Fibroblast of skin of right biceps (primary cell): Measurements from ENCODE around the gene CEBPB.
"Not testable (repeated sequence)": the region's sequence is repeated elsewhere in the genome, so short reads cannot be mapped to it uniquely, and the experiment has no call there.

ENCODE experiments used
- DNase-seq: peaks from one replicate; pipeline ENCODE4 v3.0.0-alpha.2; 2013

The CEBPB gene

GRCh38 chr20:50170549-50171220 lies 19.9 kb upstream of the CEBPB start:
- DNase-seq = no peak

GRCh38 chr20:50172347-50173013 lies 18.1 kb upstream of the CEBPB start:
- peak; percentile 70 for DNase-seq

GRCh38 chr20:50174456-50174855 lies 16.2 kb upstream of the CEBPB start:
- DNase-seq = no peak

GRCh38 chr20:50175938-50176933 lies 14.4 kb upstream of the CEBPB start:
- no peak for DNase-seq

GRCh38 chr20:50178672-50179071 lies 12.0 kb upstream of the CEBPB start:
- DNase-seq = not testable (repeated sequence)

GRCh38 chr20:50181344-50181743 lies 9.3 kb upstream of the CEBPB start:
- DNase-seq = no peak

GRCh38 chr20:50182346-50182745 lies 8.3 kb upstream of the CEBPB start:
- DNase-seq = no peak

GRCh38 chr20:50185426-50185825 lies 5.2 kb upstream of the CEBPB start:
- DNase-seq = no peak

- DNase-seq = peak; percentile 73
Measured at GRCh38 chr20:50186151-50186885, 4.3 kb upstream of the CEBPB start.

- no peak for DNase-seq
Measured at GRCh38 chr20:50186987-50187402, 3.6 kb upstream of the CEBPB start.

- DNase-seq = peak; percentile 44
Measured at GRCh38 chr20:50187403-50188051, 3.1 kb upstream of the CEBPB start.

GRCh38 chr20:50188287-50188688 lies 2.3 kb upstream of the CEBPB start:
- DNase-seq = no peak

- no peak for DNase-seq
Measured at GRCh38 chr20:50188879-50189680, 1.6 kb upstream of the CEBPB start.

- no peak for DNase-seq
Measured at GRCh38 chr20:50189681-50190250, 864 bp upstream of the CEBPB start.

- no peak for DNase-seq
Measured at GRCh38 chr20:50191065-50191543, 474 bp downstream of the CEBPB start.

- DNase-seq = peak; percentile 48
Measured at GRCh38 chr20:50191544-50192363, 1.1 kb downstream of the CEBPB start.

- peak; percentile 95 for DNase-seq
Measured at GRCh38 chr20:50192364-50193198, 2.0 kb downstream of the CEBPB start.

GRCh38 chr20:50193199-50193835 lies 2.7 kb downstream of the CEBPB start:
- DNase-seq = peak; percentile 45
